ENCODE data around the gene LPP.
"Not testable (repeated sequence)": the region's sequence is repeated elsewhere in the genome, so short reads cannot be mapped to it uniquely, and the experiment has no call there.

Gene LPP

GRCh38 chr3:188580223-188580622 lies 426.3 kb downstream of the LPP start:
- no peak for DNase-seq

GRCh38 chr3:188580659-188581058 lies 426.7 kb downstream of the LPP start:
- DNase-seq, result no peak

- no peak for DNase-seq
Observed at GRCh38 chr3:188581365-188581764, 427.4 kb downstream of the LPP start.

- no peak for DNase-seq
Observed at GRCh38 chr3:188581792-188582191, 427.8 kb downstream of the LPP start.

- DNase-seq, result no peak
Observed at GRCh38 chr3:188583341-188584161, 429.6 kb downstream of the LPP start.

- peak; percentile 84 for DNase-seq
Observed at GRCh38 chr3:188584162-188584529, 430.2 kb downstream of the LPP start.

GRCh38 chr3:188584958-188585689 lies 431.2 kb downstream of the LPP start:
- DNase-seq, result peak; percentile 28

- DNase-seq, result no peak
Observed at GRCh38 chr3:188589071-188589470, 435.1 kb downstream of the LPP start.

- no peak for DNase-seq
Observed at GRCh38 chr3:188589771-188590170, 435.8 kb downstream of the LPP start.

- DNase-seq, result no peak
Observed at GRCh38 chr3:188590557-188590956, 436.6 kb downstream of the LPP start.

- DNase-seq, result peak; percentile 95
Observed at GRCh38 chr3:188594139-188594538, 440.2 kb downstream of the LPP start.

GRCh38 chr3:188595890-188596376 lies 442.0 kb downstream of the LPP start:
- peak; percentile 88 for DNase-seq

- DNase-seq, result no peak
Observed at GRCh38 chr3:188598894-188599293, 444.9 kb downstream of the LPP start.

- DNase-seq, result no peak
Observed at GRCh38 chr3:188602111-188602510, 448.2 kb downstream of the LPP start.

GRCh38 chr3:188602620-188603019 lies 448.7 kb downstream of the LPP start:
- no peak for DNase-seq

- DNase-seq, result no peak
Observed at GRCh38 chr3:188604651-188605050, 450.7 kb downstream of the LPP start.

- no peak for DNase-seq
Observed at GRCh38 chr3:188605231-188605630, 451.3 kb downstream of the LPP start.

- DNase-seq, result no peak
Observed at GRCh38 chr3:188605905-188606304, 451.9 kb downstream of the LPP start.

- DNase-seq, result no peak
Observed at GRCh38 chr3:188607805-188608315, 453.9 kb downstream of the LPP start.

GRCh38 chr3:188608401-188608800 lies 454.4 kb downstream of the LPP start:
- no peak for DNase-seq

- not testable (repeated sequence) for DNase-seq
Observed at GRCh38 chr3:188613721-188614120, 459.8 kb downstream of the LPP start.

- DNase-seq, result no peak
Observed at GRCh38 chr3:188617270-188617669, 463.3 kb downstream of the LPP start.

- no peak for DNase-seq
Observed at GRCh38 chr3:188617988-188618701, 464.2 kb downstream of the LPP start.

All from HCEC 1CT (cell line).